ENCODE data around the gene EFCAB8. TPM values are rescaled to one million over a fixed set of nuclear protein-coding genes. Genes with fewer than 3 reads are reported as not detected.

Gene EFCAB8
- total RNA-seq, 1 experiment from 2014 or later, result 0.09 TPM

- Histone ChIP-seq H3K23ac (ENCODE audit: insufficient read length, low read depth, low read length) (no peak overlapping the region), H3K9me3 (ENCODE audit: control insufficient read depth, low read depth, low read length) (no peaks in the 10 kb centered on the region), H4K8ac (replicated peaks; ENCODE audit: insufficient read length, low read depth, low read length) (no peak overlapping the region), H3K56ac (ENCODE audit: insufficient read length, low read depth, low read length) (no peak overlapping the region), H2BK20ac (ENCODE audit: low read depth, low read length, poor library complexity, severe bottlenecking) (no peak overlapping the region), H3K4me1 (ENCODE audit: insufficient read depth, low read length) (no peaks in the 10 kb centered on the region), H4K20me1 (ENCODE audit: control insufficient read depth, insufficient read depth, insufficient read length) (no peaks in the 10 kb centered on the region), H3K23me2 (ENCODE audit: insufficient read length, low read depth, low read length, poor library complexity, severe bottlenecking) (no peaks in the 10 kb centered on the region), H3K4me2 (ENCODE audit: insufficient read depth, insufficient read length, low read length) (no peak overlapping the region), H3K27me3 (ENCODE audit: insufficient read depth, low read length) (no peaks in the 10 kb centered on the region), H2BK12ac (ENCODE audit: insufficient read length, low read depth, low read length) (no peak overlapping the region), H2AFZ (ENCODE audit: low read length) (no peak overlapping the region), H2BK5ac (ENCODE audit: insufficient read length, low read length) (no peak overlapping the region), H3K14ac (ENCODE audit: insufficient read depth, low read length) (no peak overlapping the region), H2AK5ac (ENCODE audit: insufficient read length, low read length) (no peak overlapping the region), H3K18ac (ENCODE audit: insufficient read length, low read depth, low read length) (no peak overlapping the region), H3K4ac (ENCODE audit: low read depth, low read length) (no peak overlapping the region), H3T11ph (ENCODE audit: low read length) (no peak overlapping the region), H2BK120ac (ENCODE audit: low read depth, low read length, poor library complexity, severe bottlenecking) (no peak overlapping the region), H2BK15ac (ENCODE audit: low read depth, low read length) (no peak overlapping the region), H4K91ac (ENCODE audit: insufficient read length, low read depth, low read length) (no peak overlapping the region), H3K9ac (ENCODE audit: extremely low read depth, insufficient read length, low read length) (no peak overlapping the region), H3K79me1 (ENCODE audit: insufficient read depth, low read depth, low read length, poor library complexity, severe bottlenecking) (peaks cover 4% of the 10 kb centered on the region), H4K5ac (ENCODE audit: insufficient read length, low read depth, low read length) (no peak overlapping the region), H3K79me2 (ENCODE audit: insufficient read depth, low read length) (0 out of 2 replicates have a peak, but pooled peaks cover 2% of the 10 kb centered on the region), H3K27ac (ENCODE audit: insufficient read length, low read depth, low read length) (no peak overlapping the region)
- Mint-ChIP-seq H3K36me3 (ENCODE audit: insufficient read depth in 1 of 3, low read depth in 3 of 3) (peaks cover 42 to 88% (median 75%) of the 10 kb centered on the region in 3 experiments; a peak in 6 of 7 replicates), H3K9me3 (no peaks in the 10 kb centered on the region), H3K27ac (no peak overlapping the region), H3K4me1 (no peaks in the 10 kb centered on the region), H3K4me3 (no peak overlapping the region), H3K27me3 (ENCODE audit: low read depth) (no peaks in the 10 kb centered on the region)
- WGBS (ENCODE audit: extremely low coverage, insufficient read length, low lambda C conversion rate), result no CpG with 5 or more reads among the region's 1 CpG
- no peak for TF ChIP-seq CTCF (conservative IDR thresholded peaks at IDR 0.05)
- no peak for DNase-seq
Measured at GRCh38 chr20:32837157-32837556, 21.6 kb upstream of the EFCAB8 start.

Data from H9 (cell line).